ENCODE data around the gene LAMA3. TPM values are rescaled to one million over a fixed set of nuclear protein-coding genes. Genes with fewer than 3 reads are reported as not detected.

LAMA3 gene
- total and polyA plus RNA-seq, 8 donors: 4.3 to 182 (median 26.6) TPM

GRCh38 chr18:23675896-23676295 lies 13.4 kb upstream of the LAMA3 start:
- DNase-seq: no peak
- Histone ChIP-seq H3K4me1 (no peaks in the 10 kb centered on the region), H3K27ac (no peak overlapping the region), H3K9me3 (no peaks in the 10 kb centered on the region), H3K27me3 (peaks cover 0 to 4% (median 0%) of the 10 kb centered on the region in 3 donors), H3K36me3 (no peaks in the 10 kb centered on the region), H3K4me3 (no peak overlapping the region)
- no peak for TF ChIP-seq EP300 (IDR thresholded peaks at IDR 0.05)
- no peak for TF ChIP-seq POLR2AphosphoS5 (IDR thresholded peaks at IDR 0.05)
- TF ChIP-seq, protein P1, sequence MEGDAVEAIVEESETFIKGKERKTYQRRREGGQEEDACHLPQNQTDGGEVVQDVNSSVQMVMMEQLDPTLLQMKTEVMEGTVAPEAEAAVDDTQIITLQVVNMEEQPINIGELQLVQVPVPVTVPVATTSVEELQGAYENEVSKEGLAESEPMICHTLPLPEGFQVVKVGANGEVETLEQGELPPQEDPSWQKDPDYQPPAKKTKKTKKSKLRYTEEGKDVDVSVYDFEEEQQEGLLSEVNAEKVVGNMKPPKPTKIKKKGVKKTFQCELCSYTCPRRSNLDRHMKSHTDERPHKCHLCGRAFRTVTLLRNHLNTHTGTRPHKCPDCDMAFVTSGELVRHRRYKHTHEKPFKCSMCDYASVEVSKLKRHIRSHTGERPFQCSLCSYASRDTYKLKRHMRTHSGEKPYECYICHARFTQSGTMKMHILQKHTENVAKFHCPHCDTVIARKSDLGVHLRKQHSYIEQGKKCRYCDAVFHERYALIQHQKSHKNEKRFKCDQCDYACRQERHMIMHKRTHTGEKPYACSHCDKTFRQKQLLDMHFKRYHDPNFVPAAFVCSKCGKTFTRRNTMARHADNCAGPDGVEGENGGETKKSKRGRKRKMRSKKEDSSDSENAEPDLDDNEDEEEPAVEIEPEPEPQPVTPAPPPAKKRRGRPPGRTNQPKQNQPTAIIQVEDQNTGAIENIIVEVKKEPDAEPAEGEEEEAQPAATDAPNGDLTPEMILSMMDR (IDR thresholded peaks at IDR 0.05): no peak
- no peak for TF ChIP-seq POLR2A (IDR thresholded peaks at IDR 0.05)
- intact Hi-C loops (cut with DNase I; ENCODE audit: low total_unique reads): no loop called here
- 82 to 90% (median 89%) methylated on average over 3 of the region's 3 CpGs for WGBS, 5 donors

- Histone ChIP-seq H3K36me3 (no peaks in the 10 kb centered on the region), H3K27me3 (peaks cover 0 to 4% (median 0%) of the 10 kb centered on the region in 3 donors), H3K4me3 (no peak overlapping the region), H3K4me1 (peaks cover 0 to 7% (median 4%) of the 10 kb centered on the region in 4 donors), H3K27ac (no peak overlapping the region), H3K9me3 (no peaks in the 10 kb centered on the region)
- TF ChIP-seq EP300 (IDR thresholded peaks at IDR 0.05) (no peak), POLR2AphosphoS5 (IDR thresholded peaks at IDR 0.05) (no peak), POLR2A (IDR thresholded peaks at IDR 0.05) (no peak)
- TF ChIP-seq, protein P1 (IDR thresholded peaks at IDR 0.05): no peak
- no peak for DNase-seq
- 81 to 92% (median 87%) methylated on average over 2 of the region's 2 CpGs for WGBS, 5 donors
- intact Hi-C loops (cut with DNase I; ENCODE audit: low total_unique reads): no loop called here
These were observed 7.2 kb upstream of the LAMA3 start for GRCh38 chr18:23682045-23682444.

GRCh38 chr18:23682472-23682871 lies 6.8 kb upstream of the LAMA3 start:
- peaks cover 0 to 7% (median 4%) of the 10 kb centered on the region in 4 donors for H3K4me1 ChIP-seq
- 88 to 100% (median 93%) methylated on average over 1 of the region's 1 CpG for WGBS, 5 donors
- H3K36me3 ChIP-seq: no peaks in the 10 kb centered on the region
- no peaks in the 10 kb centered on the region for H3K9me3 ChIP-seq
- intact Hi-C loops (cut with DNase I; ENCODE audit: low total_unique reads): no loop called here
- DNase-seq: no peak
- H3K4me3 ChIP-seq: no peak overlapping the region
- H3K27ac ChIP-seq: no peak overlapping the region
- H3K27me3 ChIP-seq: peaks cover 0 to 4% (median 0%) of the 10 kb centered on the region in 3 donors
- TF ChIP-seq, protein P1 (IDR thresholded peaks at IDR 0.05): no peak
- TF ChIP-seq EP300 (IDR thresholded peaks at IDR 0.05): no peak
- no peak for TF ChIP-seq POLR2AphosphoS5 (IDR thresholded peaks at IDR 0.05)
- TF ChIP-seq POLR2A (IDR thresholded peaks at IDR 0.05): no peak

GRCh38 chr18:23683155-23683554 lies 6.1 kb upstream of the LAMA3 start:
- Histone ChIP-seq H3K27ac (no peak overlapping the region), H3K36me3 (no peaks in the 10 kb centered on the region), H3K4me3 (no peak overlapping the region), H3K27me3 (peaks cover 0 to 11% (median 0%) of the 10 kb centered on the region in 3 donors), H3K9me3 (no peaks in the 10 kb centered on the region), H3K4me1 (peaks cover 0 to 7% (median 4%) of the 10 kb centered on the region in 4 donors)
- no peak for DNase-seq
- TF ChIP-seq POLR2AphosphoS5 (IDR thresholded peaks at IDR 0.05) (no peak), POLR2A (IDR thresholded peaks at IDR 0.05) (no peak), EP300 (IDR thresholded peaks at IDR 0.05) (no peak)
- TF ChIP-seq, protein P1 (IDR thresholded peaks at IDR 0.05): no peak
- intact Hi-C loops (cut with DNase I; ENCODE audit: low total_unique reads): no loop called here
- 84 to 96% (median 88%) methylated on average over 3 of the region's 3 CpGs for WGBS, 5 donors
